Measurements from ENCODE around the gene KBTBD8.

DNA sequence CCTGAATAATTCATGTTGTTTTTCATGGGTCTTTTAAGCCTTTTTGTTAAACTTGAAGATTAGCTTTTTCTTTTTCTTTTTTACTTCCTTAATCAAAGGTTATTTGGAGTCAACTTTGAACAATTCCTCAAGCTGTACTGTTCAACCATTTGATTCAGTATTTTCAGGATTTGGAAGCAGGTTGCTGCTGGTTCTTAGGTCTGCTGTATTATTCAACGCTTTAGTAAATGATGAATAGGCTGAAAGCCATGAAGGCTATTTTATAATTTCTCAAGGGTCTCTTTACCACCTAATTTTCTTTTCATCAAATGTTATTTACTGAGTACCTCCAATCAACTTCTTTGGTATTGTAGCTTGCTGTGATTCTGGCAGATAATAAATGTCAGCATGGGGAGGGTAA, 45.8 kb upstream of the KBTBD8 start:
- TF ChIP-seq, protein P1, sequence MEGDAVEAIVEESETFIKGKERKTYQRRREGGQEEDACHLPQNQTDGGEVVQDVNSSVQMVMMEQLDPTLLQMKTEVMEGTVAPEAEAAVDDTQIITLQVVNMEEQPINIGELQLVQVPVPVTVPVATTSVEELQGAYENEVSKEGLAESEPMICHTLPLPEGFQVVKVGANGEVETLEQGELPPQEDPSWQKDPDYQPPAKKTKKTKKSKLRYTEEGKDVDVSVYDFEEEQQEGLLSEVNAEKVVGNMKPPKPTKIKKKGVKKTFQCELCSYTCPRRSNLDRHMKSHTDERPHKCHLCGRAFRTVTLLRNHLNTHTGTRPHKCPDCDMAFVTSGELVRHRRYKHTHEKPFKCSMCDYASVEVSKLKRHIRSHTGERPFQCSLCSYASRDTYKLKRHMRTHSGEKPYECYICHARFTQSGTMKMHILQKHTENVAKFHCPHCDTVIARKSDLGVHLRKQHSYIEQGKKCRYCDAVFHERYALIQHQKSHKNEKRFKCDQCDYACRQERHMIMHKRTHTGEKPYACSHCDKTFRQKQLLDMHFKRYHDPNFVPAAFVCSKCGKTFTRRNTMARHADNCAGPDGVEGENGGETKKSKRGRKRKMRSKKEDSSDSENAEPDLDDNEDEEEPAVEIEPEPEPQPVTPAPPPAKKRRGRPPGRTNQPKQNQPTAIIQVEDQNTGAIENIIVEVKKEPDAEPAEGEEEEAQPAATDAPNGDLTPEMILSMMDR (IDR thresholded peaks at IDR 0.05; ENCODE audit: low read depth, low read length) = no peak
- TF ChIP-seq MYC (IDR thresholded peaks at IDR 0.05; ENCODE audit: low read depth, low read length) = no peak
- TF ChIP-seq POLR2A (IDR thresholded peaks at IDR 0.05; ENCODE audit: extremely low read depth, insufficient read length) = no peak
